Spleen (tissue), 7 donors: ENCODE data around the gene RABGAP1.

Experiments used
- POLR2A ChIP-seq, 3 donors: fragments of 450-650 bp; IDR thresholded peaks; one replicate each; pipeline ENCODE4 v1.5.1; 2017; ENCODE audit warnings: antibody characterized with exemption in 3 of 3, mild to moderate bottlenecking in 1 of 3
- TF ChIP-seq, protein P1 (sequence below), 11 experiments: fragments of 200-600 bp in 7 of 11; fragments of 450-650 bp in 4 of 11; sonication (generic) in 4 of 11; IDR thresholded peaks in 8 of 11; conservative IDR thresholded peaks in 3 of 11; 1 replicate in 7 of 11; 2 replicates in 4 of 11; pipeline versions ENCODE4 v1.4.0 to v1.8.0; 2016 to 2021; ENCODE audit warnings: antibody characterized with exemption in 11 of 11, inconsistent platforms in 4 of 11, mild to moderate bottlenecking in 1 of 11
- donor health status: DM: no; HTN: no; CAD: no; lungs with moderate emphysema.
- donor health status: DM: no; HTN: no; CAD: no.
- donor health status: DM: no; HTN: no; CAD: no.

DNA sequence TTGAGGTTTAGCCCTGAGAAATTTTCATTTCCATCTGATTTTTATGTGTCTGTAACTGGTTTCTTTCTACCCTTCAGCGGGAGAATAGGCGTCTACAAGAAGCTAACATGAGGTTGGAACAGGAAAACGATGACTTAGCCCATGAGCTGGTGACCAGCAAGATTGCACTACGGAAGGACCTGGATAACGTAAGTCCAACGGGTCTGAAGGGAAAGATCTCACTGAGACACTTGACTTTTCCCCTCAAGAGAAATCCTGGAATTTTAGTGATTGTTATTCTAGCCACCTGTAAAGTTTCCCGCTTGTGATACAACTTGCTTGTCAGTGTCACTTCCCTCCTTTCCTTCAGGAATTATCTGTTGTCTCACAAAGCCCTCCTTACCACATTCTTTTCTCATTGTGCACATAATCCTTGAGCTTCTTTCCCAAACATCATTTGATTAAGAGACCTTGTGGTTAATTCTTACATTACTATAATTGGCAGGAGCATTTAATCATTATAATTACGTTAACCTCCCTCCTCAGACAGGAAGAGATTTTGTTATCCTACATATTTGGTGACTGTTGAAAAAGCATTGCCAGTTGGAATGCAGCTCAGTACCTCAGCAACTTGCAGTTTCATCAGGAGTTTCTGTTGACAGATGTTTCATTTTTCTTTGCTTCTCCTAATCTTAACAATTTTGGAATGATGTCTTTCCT lies 149.5 kb downstream of the RABGAP1 start:
- no peak for TF ChIP-seq POLR2A (IDR thresholded peaks at IDR 0.05)
- TF ChIP-seq, protein P1, sequence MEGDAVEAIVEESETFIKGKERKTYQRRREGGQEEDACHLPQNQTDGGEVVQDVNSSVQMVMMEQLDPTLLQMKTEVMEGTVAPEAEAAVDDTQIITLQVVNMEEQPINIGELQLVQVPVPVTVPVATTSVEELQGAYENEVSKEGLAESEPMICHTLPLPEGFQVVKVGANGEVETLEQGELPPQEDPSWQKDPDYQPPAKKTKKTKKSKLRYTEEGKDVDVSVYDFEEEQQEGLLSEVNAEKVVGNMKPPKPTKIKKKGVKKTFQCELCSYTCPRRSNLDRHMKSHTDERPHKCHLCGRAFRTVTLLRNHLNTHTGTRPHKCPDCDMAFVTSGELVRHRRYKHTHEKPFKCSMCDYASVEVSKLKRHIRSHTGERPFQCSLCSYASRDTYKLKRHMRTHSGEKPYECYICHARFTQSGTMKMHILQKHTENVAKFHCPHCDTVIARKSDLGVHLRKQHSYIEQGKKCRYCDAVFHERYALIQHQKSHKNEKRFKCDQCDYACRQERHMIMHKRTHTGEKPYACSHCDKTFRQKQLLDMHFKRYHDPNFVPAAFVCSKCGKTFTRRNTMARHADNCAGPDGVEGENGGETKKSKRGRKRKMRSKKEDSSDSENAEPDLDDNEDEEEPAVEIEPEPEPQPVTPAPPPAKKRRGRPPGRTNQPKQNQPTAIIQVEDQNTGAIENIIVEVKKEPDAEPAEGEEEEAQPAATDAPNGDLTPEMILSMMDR (IDR thresholded peaks at IDR 0.05 in 8 of 11, conservative IDR thresholded peaks at IDR 0.05 in 3 of 11) = no peak
